GM19035 (cell line): ENCODE measurements around the gene LOXL1.
"Not testable (repeated sequence)": the region's sequence is repeated elsewhere in the genome, so short reads cannot be mapped to it uniquely, and the experiment has no call there.

Source experiments
- ATAC-seq: cut with Tn5 transposase; IDR thresholded peaks from one replicate; pipeline ENCODE4 v1.9.1; 2021; ENCODE audit not compliant: unreplicated experiment

The LOXL1 gene

GRCh38 chr15:73937296-73937695 lies 11.0 kb downstream of the LOXL1 start:
- no peak for ATAC-seq

DNA sequence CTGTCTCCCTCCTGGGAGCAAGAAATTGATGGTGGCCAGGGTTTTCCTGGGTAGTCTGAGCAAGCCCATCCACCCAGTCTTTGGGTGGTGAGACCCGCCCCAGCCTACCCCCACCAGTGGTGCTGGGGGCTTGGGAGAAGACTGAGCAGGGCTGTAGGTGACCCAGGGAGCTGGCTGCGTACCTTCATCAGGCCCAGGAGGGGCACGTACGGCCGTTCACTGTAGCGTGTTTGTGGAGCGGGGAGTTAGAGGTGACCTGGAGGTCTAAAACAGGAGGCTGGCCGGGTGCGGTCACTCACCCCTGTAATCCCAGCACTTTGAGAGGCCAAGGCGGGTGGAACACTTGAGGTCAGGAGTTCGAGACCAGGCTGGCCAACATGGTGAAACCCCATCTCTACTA lies 11.5 kb downstream of the LOXL1 start:
- ATAC-seq = no peak

DNA sequence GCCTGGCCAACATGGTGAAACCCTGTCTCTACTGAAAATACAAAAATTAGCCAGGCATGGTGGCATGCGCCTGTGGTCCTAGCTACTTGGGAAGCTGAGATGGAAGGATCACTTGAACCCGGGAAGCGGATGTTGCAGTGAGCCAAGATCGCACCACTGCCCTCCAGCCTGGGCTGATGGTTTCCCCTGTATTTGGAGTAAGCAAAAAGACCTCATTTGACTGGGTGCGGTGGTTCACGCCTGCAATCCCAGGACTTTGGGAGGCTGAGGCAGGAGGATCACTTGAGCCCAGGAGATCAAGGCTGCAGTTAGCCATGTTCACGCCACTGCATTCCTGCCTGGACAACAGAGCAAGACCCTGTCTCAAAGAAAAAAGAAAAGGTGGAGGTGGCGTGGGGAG lies 12.3 kb downstream of the LOXL1 start:
- not testable (repeated sequence) for ATAC-seq

- no peak for ATAC-seq
Measured at GRCh38 chr15:73939138-73939537, 12.9 kb downstream of the LOXL1 start.

GRCh38 chr15:73940061-73940981 lies 14.1 kb downstream of the LOXL1 start:
- no peak for ATAC-seq

- ATAC-seq = no peak
Measured at GRCh38 chr15:73941044-73941443, 14.8 kb downstream of the LOXL1 start.

GRCh38 chr15:73941449-73941848 lies 15.2 kb downstream of the LOXL1 start:
- ATAC-seq = no peak

- no peak for ATAC-seq
Measured at GRCh38 chr15:73941871-73942635, 15.8 kb downstream of the LOXL1 start.

DNA sequence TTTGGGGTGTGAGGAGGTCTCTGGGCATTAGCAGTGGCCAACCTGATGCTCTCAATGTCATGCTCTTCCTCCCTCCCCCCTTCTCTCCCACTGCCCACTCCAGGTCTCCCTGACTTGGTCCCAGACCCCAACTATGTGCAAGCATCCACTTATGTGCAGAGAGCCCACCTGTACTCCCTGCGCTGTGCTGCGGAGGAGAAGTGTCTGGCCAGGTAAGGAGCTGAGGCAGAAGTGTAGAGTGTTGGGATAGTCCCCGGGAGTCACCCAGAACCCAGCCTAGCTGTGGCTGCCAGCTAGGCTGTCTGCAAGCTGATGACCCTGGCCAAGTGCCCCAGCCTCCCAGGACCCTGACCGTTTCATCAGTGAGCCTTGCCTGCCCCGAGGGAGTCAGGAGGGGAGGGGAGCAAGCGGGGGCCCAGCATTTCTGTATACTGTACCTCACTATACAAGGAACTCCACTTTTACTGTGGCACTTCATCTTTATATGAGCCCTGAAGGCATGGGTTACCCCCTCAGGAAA lies 16.5 kb downstream of the LOXL1 start:
- no peak for ATAC-seq

- ATAC-seq = no peak
Measured at GRCh38 chr15:73944161-73945129, 18.2 kb downstream of the LOXL1 start.

- no peak for ATAC-seq
Measured at GRCh38 chr15:73945130-73945508, 18.9 kb downstream of the LOXL1 start.

DNA sequence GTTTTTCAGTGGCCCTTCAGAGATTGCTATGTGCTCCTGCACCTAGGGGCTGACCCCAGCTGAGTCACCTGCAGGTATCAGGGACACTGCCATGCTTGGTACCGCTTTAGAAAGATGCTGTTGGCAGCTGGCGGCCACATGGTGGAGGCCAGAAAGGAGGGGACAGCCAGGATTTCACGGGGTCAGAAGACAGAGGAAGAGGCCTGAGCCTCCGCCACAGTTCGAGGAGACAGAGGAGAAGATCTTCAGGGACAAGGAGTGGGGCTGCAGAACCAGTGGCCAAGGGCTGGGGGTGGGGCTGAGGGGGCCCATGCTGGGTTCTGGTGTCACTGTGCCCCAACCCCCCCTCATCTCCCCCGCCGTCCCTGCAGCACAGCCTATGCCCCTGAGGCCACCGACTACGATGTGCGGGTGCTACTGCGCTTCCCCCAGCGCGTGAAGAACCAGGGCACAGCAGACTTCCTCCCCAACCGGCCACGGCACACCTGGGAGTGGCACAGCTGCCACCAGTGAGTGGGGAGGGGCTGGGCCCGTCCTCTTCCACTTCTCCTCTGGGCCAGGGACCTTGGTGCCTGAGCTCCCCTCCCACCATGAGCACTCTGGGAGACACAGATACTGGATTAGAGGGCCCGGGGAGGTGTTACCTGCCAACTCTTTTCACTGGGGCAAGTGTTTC lies 19.9 kb downstream of the LOXL1 start:
- ATAC-seq = no peak

DNA sequence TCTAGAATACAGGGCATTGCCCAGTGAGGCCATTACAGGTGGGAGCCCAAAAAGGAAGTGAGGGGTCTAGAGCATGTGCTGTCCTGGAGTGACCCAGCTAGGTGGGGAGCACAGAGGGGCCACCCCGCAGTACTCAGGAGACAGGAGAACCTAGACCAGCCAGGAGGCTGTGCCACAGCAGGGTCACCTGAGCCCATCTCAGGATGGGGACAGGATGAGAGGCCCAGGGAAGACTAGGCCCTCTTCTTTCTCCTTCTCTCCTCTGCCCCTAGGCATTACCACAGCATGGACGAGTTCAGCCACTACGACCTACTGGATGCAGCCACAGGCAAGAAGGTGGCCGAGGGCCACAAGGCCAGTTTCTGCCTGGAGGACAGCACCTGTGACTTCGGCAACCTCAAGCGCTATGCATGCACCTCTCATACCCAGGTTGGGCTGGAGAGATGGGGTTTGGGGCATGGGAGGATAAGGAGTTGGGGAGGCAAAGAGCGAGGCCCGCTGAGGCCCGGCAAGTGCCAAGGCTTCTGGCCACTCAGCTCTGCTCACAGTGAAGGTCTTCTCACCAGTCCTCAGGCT lies 20.6 kb downstream of the LOXL1 start:
- ATAC-seq = no peak

DNA sequence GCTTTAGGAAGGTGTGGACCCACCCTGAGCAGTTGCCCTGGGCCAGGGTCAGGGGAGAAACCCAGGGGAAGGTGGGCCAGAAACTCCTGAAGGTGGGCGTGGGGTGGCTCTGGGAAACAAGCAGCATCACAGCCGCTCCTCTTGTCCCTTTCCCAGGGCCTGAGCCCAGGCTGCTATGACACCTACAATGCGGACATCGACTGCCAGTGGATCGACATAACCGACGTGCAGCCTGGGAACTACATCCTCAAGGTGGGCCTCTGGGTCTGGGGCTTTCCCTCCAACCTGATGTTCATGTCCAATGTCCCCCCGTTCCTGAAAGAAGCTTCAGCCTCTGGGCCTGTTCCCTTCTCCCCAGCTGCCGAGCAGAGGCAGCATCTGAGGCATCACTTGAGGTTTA lies 21.4 kb downstream of the LOXL1 start:
- ATAC-seq = no peak

- ATAC-seq = no peak
Measured at GRCh38 chr15:73948396-73948795, 22.1 kb downstream of the LOXL1 start.

- no peak for ATAC-seq
Measured at GRCh38 chr15:73948982-73949381, 22.7 kb downstream of the LOXL1 start.

DNA sequence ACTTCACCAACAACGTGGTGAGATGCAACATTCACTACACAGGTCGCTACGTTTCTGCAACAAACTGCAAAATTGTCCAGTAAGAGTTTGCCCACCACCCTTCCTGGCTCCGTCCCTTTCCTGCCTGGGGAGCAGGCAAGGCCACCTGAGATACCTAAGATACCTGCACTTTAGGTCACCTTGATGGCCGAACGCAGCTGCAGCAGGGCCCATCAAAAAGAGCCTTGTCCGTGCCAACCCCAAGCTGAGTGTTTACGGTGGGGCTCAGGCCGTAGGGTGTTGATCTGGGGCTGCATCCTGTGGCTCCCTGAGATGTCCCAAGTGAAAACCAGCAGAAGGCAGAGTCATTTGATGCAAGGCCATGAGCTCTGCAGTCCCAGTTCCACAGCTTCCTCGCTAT lies 23.2 kb downstream of the LOXL1 start:
- ATAC-seq = no peak

- ATAC-seq = no peak
Measured at GRCh38 chr15:73950479-73950830, 24.2 kb downstream of the LOXL1 start.

DNA sequence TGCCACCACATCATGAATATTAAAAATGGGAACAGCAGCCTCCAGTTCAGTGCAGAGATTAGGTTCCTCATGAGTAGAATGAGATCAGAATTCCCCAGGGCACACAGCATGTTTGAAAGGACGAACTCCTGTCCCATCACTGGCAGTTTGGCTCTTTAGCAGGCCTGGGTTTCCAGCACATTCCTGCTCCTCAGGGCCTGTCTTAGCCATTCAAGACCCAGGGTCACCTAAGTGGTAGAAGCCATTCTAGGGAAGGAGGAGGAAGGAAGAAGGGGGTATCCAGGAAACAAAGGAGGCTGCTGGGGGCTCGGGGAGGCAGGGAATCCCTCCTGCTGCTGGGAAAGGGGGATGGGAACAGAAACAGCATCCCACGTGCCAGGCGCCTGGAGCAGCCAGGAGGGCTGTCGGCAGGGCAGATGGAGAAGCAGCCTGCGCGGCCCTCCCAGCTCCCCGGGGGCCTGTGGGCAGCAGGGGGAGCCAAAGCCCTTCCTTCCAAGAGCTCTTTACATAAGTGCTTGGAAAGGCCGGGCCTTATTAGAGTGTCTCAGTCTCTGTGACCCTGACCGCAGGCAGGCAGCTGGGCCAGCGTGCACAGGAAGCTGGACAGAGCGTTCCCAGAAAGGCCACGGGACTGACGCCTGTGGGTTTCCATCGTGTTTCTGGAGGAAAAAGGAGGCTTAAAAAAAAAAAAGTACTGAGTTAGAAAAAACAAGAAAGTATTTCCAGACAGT lies 24.7 kb downstream of the LOXL1 start:
- ATAC-seq = no peak
